Measurements from ENCODE around the gene STX1B. TPM values are rescaled to one million over a fixed set of nuclear protein-coding genes. Genes with fewer than 3 reads are reported as not detected.

STX1B gene
- 4.2 and 4.8 TPM in 2 replicates for polyA plus RNA-seq (2011; rRNA removed)
- polyA minus RNA-seq (2011; rRNA and poly(A)+ RNA removed): 6.5 and 9.3 TPM in 2 replicates

DNA sequence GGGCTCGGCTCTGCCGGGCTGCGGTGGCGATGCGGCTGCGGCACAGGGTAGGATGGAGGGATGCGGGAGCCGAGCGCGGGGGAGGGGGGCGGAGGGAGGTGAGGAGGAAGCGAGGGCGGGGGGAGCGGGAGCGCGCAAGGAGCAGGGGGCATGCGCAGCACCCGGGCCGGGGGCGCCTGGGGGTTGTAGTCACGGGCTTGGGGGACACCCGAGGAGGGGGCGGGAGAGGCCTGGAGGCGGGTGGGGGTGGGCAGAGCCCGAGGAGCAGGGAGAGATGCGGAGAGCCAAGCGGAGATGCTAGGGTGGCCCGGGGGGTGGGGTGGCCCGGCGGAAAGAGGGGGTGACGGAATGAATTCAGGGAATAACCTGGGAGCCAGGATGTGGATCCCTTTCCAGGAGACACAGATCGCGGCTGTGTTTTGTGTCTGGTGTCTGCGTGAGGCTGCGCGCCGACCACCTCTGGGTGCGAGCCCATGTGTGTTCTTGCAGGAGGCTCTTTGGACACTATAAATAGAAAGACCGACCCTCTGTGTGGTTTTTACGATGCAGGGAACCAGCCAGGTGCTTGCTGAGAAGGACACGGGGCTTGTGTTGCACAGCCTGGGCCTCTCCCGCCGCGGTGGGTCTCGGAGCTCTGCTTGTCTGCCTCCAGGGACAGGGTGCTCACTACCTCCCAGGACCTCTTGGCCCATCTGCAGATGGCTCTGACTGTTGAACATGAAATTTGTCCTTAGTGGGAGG lies at the start of gene STX1B:
Gene STX1B (minus strand): TSS at position 54 of the 741 bp plus-strand sequence. CDS start 242 bp downstream, outside the sequence.
- no peak for TF ChIP-seq CTCF (IDR thresholded peaks at IDR 0.05; ENCODE audit: low read depth, low read length)
- POLR2A ChIA-PET: no interaction called here
- no peak for DNase-seq (ENCODE audit: low read depth, low spot score)
- H3K27ac ChIP-seq (ENCODE audit: low read depth, low read length): no peak within 1 kb of the TSS
- H3K4me3 ChIP-seq (ENCODE audit: low read depth, low read length): peak within 1 kb of the TSS; percentile 64
- H3K9me3 ChIP-seq (ENCODE audit: control insufficient read depth, insufficient read depth, low read length): peaks cover 2% of the 10 kb centered on the region; the same call in 1 of the 2 replicates
- CTCF ChIA-PET: no interaction called here
- H3K27me3 ChIP-seq (ENCODE audit: control insufficient read depth, insufficient read depth, low read length): peaks cover 5% of the 10 kb centered on the region

DNA sequence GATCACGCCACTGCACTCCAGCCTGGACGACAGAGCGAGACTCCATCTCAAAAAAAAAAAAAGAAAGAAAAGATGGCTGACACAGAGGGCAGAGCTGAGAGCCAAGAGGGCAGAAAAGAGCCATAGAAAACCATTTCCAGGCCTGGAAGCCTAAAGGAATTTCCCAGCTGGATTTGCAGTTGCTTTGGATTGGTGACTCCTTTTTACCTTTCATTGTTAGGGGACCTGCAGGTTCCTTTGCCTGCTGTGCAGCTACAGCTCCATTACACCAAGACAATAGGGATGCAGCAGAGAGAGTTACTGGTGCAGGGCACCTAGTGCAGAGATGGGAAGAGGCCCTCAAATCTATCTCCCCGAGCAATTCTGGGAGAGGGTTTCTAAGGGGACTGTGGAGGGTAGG lies 45.2 kb upstream of the STX1B start:
- H3K27me3 ChIP-seq (ENCODE audit: control insufficient read depth, insufficient read depth, low read length): no peaks in the 10 kb centered on the region
- ChIA-PET CTCF (no interaction called here), POLR2A (interaction anchor here (0.6 to 2.5 kb wide), 2 partner anchors 10 to 416 kb away, joined by 4 to 13 read pairs; partner anchors contain the start of gene TGFB1I1)

GRCh38 chr16:31052114-31052513 lies 41.7 kb upstream of the STX1B start:
- Histone ChIP-seq H3K27me3 (ENCODE audit: control insufficient read depth, insufficient read depth, low read length) (no peaks in the 10 kb centered on the region), H3K4me3 (ENCODE audit: low read depth, low read length) (no peak overlapping the region), H3K27ac (ENCODE audit: low read depth, low read length) (peak overlapping the region; percentile 80), H3K9me3 (ENCODE audit: control insufficient read depth, insufficient read depth, low read length) (no peaks in the 10 kb centered on the region)
- CTCF ChIA-PET: no interaction called here
- POLR2A ChIA-PET: interaction anchor here (1.2 to 1.6 kb wide), 2 partner anchors 13 to 22 kb away, joined by 4 read pairs; partner anchors contain the start of genes ZNF646 and ZNF668
- no peak for TF ChIP-seq CTCF (IDR thresholded peaks at IDR 0.05; ENCODE audit: low read depth, low read length)
- DNase-seq (ENCODE audit: low read depth, low spot score): peak; percentile 77

More for the DNA sequence above, 45.2 kb upstream of the STX1B start:
- no peak overlapping the region for H3K27ac ChIP-seq (ENCODE audit: low read depth, low read length)
- no peak for TF ChIP-seq CTCF (IDR thresholded peaks at IDR 0.05; ENCODE audit: low read depth, low read length)
- H3K9me3 ChIP-seq (ENCODE audit: control insufficient read depth, insufficient read depth, low read length): no peaks in the 10 kb centered on the region
- no peak overlapping the region for H3K4me3 ChIP-seq (ENCODE audit: low read depth, low read length)
- no peak for DNase-seq (ENCODE audit: low read depth, low spot score)

DNA sequence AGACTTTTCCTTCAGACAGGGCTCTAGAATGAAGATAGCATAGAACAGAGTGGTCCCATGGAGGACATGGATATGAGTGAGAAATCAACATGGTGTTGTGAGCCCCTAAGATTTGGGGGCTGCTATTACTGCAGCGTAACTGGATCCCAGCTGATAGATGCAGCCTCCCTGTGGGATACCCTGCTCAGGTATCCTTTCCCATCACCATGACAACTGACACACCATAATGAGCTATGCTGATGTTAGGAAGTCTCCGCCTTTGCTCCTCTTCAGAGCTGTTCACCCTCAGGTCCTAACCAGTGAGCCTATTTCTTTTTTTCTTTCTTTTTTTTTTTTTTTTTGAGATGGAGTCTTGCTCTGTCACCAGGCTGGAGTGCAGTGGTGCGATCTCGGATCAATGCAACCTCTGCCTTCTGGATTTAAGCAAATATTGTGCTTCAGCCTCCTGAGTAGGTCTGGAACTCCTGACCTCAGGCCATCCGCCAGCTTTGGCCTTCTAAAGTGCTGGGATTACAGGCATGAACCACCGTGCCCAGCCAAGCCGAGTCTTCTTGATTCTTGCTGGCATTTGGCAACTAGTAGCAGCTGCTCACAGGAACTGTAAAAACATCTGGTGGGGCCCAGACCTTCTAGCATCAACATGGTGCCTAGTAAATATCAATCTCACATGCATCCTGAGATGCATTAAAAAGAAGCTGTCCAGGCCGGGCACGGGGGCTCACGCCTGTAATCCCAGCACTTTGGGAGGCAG lies 40.0 kb upstream of the STX1B start:
- TF ChIP-seq CTCF (IDR thresholded peaks at IDR 0.05; ENCODE audit: low read depth, low read length): no peak
- Histone ChIP-seq H3K9me3 (ENCODE audit: control insufficient read depth, insufficient read depth, low read length) (no peaks in the 10 kb centered on the region), H3K27me3 (ENCODE audit: control insufficient read depth, insufficient read depth, low read length) (no peaks in the 10 kb centered on the region), H3K4me3 (ENCODE audit: low read depth, low read length) (no peak overlapping the region), H3K27ac (ENCODE audit: low read depth, low read length) (no peak overlapping the region)
- ChIA-PET CTCF (interaction anchor here (1.0 kb wide), 1 partner anchor 91 kb away, joined by 4 read pairs; no protein-coding TSS in a partner anchor), POLR2A (interaction anchor here (1.6 kb wide), 1 partner anchor 24 kb away, joined by 4 read pairs; the partner anchor contains the start of genes ZNF646 and ZNF668)
- DNase-seq (ENCODE audit: low read depth, low spot score): no peak
